SU-DHL-6 (cell line): ENCODE results near the gene SGCA.

Source experiments
- EZH2phosphoT487 ChIP-seq: fragments of 200-600 bp; sonication (generic), shearing (Covaris generic); conservative IDR thresholded peaks from 2 replicates; pipeline ENCODE4 v1.6.1; 2018; ENCODE audit warnings: mild to moderate bottlenecking, antibody characterized with exemption, low read length, moderate library complexity, mixed read lengths
- TF ChIP-seq, protein P1 (sequence below): fragments of 200-600 bp; sonication (generic); IDR thresholded peaks from one replicate; pipeline ENCODE4 v1.5.1; 2017; ENCODE audit warnings: antibody characterized with exemption, mild to moderate bottlenecking, low read length, moderate library complexity; ENCODE audit not compliant: insufficient read depth, poor library complexity, severe bottlenecking

DNA sequence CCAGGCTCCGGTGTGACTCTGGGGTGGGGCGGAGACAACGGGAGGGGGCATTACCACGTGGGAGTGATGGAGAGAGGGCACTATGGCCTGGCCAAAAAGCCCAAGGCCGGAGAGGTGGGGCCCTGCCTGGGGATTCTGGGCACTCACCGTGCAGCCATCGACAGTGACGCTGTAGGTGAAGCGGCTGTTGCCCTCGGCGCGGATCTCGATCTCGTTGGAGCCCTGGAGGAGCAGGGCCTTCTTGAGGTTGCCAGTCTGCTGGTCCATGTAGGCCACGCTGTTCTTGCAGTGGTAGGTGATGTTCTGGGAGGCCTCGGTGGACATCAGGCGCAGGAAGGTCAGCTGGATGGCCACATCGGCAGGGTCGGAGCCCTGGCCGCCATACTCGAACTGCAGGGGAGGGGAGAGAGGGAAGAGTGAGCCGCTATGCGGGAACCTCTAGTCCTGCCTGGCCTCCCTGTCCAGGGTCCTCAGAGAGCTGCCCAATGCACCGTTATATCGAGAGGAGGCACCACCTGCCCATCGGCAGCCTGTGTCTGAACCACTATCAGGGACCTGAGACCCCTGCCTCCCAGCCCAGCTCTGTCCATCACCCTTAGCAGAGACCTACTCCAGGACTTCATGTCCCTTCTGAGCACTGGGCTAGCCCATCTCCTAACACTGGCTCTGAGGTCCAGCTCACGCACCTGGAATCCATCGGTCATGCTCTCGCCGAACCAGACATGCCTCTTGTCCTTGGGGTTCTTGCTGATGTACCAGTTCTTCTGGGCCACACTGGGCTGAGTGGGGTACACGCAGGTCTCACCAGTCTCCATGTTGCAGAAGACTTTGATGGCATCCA, 20.0 kb downstream of the SGCA start:
- TF ChIP-seq, protein P1, sequence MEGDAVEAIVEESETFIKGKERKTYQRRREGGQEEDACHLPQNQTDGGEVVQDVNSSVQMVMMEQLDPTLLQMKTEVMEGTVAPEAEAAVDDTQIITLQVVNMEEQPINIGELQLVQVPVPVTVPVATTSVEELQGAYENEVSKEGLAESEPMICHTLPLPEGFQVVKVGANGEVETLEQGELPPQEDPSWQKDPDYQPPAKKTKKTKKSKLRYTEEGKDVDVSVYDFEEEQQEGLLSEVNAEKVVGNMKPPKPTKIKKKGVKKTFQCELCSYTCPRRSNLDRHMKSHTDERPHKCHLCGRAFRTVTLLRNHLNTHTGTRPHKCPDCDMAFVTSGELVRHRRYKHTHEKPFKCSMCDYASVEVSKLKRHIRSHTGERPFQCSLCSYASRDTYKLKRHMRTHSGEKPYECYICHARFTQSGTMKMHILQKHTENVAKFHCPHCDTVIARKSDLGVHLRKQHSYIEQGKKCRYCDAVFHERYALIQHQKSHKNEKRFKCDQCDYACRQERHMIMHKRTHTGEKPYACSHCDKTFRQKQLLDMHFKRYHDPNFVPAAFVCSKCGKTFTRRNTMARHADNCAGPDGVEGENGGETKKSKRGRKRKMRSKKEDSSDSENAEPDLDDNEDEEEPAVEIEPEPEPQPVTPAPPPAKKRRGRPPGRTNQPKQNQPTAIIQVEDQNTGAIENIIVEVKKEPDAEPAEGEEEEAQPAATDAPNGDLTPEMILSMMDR: no peak
- TF ChIP-seq EZH2phosphoT487: no peak
